HG02870 (cell line): ENCODE data around the gene RHBG.

ENCODE experiments used
- ATAC-seq: cut with Tn5 transposase; IDR thresholded peaks from one replicate; pipeline ENCODE4 v1.9.1; 2021; ENCODE audit warnings: mild to moderate bottlenecking, moderate library complexity; ENCODE audit not compliant: unreplicated experiment

Gene RHBG

DNA sequence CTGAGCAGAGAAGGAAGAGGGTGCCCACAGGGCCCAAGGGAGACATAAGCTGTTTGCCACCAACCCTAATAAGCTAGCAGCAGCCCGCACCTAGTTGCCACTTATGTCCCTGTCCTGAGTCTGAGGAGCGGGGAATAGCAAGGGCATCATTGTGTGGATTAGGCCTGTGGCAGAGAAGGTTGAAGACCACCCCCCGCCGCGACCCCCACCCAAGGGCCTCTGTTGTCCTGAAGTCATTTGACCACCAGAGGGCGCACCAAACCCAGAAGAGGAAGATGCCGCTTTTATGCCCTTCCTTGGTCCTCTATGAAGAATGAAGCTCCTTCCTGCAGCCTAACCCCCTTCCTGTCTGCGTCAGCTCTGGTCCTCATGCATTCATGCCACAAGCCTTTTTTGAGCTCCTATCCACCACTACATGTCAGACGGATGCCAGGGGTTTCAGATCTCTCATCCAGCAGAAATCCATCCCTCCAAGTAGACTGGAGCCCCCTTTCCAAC is 16.6 kb downstream of the RHBG start:
- ATAC-seq, result no peak

DNA sequence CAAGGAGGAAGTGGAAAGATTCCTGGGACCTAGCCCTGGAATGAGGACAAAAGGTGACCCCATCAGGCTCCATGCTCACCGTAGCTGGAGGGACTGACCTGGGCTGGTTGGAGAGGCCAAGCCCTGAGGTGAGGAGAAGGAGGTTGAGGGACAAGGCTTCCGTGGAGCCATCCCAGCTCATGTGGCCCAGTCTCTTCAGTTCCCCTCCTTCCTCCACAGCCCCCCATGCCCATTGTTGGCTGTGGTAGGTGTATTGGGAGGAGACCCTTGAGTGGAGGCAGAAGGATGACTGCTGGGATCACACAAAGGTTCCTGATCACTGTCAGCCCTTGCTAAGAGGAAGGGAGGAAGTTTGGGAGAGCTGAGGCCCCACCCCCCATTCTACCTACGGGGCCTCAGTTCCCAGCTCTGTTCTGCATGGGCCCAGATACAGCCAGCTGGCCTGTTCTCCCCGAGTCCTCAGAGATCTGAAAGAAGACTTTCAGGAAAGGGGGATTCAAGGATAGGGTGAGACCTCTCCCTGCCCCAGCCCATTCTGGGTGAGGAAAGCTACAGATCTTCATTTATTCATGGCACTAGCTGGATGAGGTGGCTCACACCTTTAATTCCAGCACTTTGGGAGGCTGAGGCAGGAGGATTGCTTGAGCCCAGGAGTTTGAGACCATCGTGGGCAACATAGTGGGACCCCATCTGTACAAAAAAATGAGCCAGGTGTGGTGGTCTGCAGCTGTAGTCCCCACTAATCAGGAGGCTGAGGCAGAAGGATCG is 17.3 kb downstream of the RHBG start:
- no peak for ATAC-seq

DNA sequence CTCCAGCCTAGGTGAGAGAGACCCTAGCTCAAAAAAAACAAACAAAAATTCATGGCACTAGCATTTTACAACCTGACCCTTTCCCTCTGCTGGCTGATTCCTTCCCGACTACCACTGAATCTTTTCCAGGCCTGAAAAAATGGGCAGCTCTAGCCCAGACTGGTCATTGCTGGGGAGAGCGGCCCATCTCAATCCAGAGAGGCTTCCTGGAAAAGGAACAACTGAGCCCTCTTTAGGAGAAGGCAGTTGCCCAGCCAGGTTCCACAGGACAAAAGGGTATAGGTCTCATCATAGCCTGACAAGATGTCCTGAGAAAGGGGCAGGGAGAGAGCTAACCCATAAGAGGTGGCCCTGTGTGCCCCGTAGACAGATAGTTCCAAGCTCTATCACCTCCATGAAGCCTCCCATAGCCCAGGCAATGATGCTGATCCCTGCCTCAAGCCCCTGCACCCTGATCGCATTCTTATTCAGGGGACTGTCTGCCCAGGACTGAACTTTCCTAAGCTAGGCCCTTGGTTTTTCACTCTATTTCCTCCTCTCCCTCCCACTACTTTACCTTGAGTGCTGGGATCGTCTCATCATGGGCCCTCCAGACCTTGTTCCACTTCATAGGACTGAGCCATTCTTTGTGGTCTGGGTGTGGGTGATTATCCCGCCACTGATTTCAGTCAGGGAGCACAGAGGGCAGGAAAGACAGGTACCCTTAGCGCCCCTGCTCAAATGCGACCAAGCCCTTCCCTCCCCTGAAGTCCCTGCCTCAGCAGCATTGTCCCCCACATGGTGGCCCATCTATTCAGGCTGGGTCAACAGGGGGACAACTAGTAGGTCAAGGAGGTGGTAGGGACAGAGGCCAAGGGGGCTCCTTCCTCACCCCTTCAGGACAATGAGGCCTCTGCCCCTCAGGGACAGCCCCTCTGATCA is 18.2 kb downstream of the RHBG start:
- no peak for ATAC-seq

DNA sequence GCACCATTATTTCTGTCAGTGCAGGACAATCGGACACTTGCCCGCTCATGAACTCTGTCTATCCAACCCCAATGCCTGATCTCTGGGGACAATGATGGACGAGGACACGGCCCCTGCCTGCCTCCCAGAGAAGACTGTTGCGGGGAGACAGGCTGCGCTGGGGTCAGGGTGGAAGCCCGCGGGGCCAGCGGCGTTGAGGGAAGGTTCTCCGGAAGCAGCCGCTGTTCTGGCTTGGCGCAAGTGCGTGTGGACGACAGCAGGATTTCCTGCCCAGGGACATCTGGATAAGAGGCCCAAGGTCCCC is 18.8 kb downstream of the RHBG start:
- no peak for ATAC-seq

DNA sequence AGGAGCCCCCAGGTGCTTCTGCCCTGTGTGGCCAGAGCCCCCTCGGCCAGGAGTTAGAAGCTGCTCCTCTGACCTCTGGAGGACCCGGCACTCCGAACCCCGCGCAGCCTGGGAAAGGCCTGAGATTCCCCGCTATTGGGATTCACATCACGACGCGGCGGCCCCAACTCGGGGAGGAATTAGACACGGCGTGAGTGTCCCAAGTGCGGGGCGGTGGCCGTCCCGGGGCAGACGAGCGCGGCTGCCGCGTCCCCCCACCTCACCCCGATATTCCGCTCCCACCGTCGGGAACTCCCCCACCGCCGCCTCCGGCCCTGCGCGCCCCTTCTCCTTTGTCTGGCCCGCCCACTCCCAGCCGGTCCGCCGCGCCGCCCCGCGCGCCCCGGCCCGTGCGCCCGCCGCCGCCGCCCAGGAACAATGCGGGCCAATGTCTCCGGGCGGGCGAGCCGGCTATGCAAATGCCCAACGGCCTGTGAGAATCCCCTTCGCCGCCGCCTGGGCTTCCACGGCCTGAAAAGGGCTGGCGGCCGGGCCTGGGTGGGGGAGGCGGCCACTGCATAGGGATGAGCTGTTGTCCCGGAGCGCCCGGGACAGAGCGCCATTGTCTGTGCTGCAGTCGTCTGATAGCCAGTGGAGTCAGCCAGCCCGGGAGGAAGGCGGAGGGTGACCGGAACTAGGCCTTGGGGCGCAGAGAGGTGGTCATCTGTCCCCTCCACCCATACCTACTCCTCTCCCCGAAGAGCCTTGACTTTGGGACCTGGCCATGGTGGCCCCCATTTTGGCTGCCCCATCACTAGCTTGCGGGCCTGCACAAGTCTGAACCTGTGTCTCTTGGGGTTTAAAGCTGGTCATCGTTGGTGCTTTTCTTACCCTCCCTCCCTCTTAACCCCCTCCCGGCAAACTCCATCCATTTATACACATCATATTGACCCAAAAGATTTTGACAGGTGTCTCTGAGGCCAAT is 19.4 kb downstream of the RHBG start:
- ATAC-seq, result no peak

DNA sequence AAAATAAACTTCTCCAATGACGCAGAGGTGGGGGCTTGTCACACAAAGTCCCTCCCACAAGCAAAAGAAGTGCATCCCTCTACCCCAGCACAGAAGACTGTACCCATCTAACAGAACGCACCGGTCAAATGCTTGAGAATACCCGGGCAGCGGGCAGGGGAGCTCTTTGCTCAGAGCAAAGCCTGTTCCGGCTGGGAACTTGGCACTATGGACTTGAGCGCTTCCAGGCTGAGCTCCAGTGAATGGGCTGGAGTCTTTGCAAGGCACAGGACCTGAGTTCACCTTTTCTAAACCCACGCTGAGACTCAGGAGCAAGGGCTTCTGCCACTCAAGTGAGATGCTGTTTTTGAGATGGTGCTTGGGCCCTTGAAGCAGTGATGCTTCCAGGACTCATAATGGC is 20.3 kb downstream of the RHBG start:
- ATAC-seq, result no peak

DNA sequence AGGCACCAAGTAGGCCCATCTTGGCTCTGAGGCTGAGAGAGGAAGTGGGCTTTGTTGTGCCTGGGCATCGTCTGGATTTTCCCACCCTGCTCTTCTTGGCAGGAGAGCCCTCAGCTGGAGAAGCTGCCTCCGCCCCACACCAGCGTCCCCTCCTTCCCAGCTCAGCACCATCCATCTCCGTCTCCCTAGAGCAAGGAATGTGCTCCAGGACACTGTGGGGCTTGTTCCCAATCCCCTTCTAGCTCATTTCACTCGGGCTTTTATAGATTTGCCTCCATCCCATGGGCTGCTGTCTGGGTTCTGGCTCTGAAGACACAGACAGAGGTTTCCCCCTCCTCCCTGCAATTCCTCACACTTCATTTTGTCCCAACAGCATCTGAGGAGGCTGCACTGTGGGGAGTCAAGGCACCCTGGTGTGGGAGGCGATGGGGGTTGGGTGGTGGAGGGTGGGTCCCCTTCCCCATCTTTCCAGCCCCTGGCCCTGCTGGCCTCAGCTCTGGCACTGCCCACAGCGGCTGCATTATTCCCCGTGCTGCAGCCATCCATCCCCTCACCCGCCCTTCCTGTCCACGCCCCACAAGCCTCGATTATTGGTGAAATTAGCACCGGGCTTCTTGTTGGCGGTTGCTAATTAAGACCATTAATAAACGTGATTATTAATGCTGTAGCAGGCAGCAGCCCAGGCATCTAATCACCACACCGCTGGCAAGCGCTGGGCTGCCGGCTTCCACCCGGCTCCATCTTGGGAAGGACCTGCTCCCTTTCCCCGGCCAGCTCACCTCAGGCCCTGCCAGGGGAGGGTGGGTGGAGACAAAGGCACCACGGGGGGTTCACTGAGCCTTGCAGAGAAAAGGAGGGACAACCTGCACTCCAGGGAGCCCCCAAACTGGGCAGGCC is 21.7 kb downstream of the RHBG start:
- no peak for ATAC-seq

DNA sequence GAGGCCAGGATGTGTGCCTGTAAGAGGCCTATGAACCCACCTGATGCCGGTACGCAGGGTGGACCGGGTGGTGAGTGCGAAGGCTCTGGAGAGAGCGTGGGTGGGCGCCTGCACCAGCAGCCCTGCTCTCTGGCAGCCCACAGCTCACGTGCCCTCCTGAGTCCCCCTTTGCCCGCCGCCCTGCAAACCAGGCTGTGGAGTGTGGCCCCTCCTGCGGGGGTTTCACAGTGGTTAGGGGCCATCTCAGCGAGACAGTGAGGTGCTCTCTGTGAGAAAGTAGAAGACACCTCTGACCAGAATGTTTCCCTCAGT is 22.3 kb downstream of the RHBG start:
- no peak for ATAC-seq

DNA sequence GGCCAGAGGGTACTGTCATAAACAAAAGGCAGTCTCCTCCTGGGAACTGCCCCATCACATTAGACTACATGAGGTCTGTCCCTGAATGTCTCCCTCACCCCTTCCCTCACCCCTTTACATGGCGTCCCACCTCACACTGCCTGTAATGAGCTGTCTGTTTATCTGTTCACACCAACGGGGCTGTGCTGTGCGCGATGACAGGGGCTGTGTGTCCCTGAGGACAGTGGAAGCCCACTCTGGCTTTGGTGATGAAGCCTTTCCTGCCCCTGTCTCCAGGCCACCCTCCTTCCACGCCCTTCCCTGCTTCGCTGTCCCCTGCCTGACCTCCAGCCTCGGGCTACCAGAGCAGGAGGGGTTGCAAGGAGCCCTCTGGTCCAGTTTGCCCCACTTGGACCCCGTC is 22.7 kb downstream of the RHBG start:
- ATAC-seq, result no peak

DNA sequence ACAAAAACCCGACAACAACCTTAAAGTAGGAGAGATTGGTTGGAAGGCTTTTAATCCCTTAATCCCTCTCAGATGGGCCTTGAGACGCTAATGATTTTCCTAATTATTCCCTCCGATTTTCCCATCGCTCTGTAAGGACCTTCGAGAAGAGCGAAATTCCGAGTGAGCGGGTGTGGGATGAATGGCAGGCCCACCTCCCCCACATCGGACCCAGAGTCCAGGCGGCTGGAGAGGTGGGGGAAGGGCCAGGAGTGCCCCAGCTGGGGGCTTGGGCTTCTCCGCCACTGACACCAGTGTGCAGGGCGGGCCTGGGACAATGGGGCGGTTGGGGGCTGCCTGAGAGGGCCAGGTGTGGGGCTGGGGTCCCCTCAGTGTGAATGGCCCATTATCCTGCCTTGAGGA is 23.4 kb downstream of the RHBG start:
- ATAC-seq, result no peak

DNA sequence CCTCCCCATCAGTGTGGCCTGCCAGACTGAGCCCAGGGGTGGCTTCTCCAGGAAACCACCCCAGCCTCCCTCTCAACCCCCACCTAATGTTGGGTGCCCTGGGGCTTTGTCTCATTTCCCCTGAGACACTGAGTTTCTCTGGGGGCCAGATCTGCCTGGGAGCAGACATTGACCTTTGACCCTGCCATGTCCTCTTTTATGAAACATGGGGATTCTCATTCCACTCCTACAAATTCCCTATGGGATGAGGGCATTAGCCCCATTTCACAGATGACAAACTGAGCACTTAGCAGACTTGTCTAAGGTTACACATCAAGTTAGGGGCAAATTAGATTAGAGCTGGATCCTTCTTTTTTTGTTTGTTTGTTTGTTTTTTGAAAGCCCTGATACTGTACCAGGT is 24.1 kb downstream of the RHBG start:
- no peak for ATAC-seq

DNA sequence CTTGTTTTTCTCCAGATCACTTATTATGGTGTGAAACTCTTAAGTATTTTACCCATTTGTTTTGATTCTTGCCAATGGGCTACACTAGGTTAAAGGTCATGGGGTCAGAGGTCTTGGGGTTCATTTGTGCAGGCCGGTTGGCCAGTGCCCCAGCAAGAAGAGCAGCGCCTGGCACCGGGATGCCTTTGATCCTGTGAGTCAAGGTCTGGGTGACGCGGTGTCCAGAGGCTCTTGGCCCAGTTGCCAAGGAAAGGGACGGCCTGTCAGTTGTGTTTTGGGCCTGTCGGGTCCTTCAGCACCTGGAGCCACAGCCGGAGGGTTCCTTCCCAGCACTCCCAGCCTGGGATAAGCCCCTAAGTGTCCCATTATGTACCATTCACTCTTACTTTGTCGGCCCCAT is 25.1 kb downstream of the RHBG start:
- no peak for ATAC-seq

DNA sequence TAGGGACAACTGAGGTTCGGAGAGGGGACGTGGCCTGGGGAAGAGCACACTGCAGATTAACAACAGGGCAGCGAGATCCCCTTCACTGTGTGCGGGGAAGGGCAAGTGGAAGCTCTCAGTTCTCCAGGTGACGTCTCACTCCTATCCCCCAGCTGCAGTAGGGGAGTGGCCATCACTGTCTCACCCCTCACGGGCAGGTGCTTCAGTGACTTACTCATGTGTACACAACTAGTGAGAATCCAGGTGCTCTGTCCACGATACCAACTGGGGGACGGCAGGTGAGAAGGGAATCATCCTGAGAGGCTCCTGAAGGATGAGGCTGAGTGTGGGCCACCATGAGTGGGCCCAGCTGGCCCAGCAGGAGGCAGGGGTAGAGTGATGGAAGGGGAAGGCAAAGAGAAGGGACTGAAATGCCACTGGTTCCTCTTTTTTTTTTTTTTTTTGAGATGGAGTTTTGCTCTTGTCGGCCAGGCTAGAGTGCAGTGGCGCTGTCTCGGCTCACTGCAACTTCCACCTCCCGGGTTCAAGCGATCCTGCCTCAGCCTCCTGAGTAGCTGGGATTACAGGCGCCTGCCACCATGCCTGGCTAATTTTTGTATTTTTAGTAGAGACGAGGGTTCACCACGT is 25.9 kb downstream of the RHBG start:
- no peak for ATAC-seq

DNA sequence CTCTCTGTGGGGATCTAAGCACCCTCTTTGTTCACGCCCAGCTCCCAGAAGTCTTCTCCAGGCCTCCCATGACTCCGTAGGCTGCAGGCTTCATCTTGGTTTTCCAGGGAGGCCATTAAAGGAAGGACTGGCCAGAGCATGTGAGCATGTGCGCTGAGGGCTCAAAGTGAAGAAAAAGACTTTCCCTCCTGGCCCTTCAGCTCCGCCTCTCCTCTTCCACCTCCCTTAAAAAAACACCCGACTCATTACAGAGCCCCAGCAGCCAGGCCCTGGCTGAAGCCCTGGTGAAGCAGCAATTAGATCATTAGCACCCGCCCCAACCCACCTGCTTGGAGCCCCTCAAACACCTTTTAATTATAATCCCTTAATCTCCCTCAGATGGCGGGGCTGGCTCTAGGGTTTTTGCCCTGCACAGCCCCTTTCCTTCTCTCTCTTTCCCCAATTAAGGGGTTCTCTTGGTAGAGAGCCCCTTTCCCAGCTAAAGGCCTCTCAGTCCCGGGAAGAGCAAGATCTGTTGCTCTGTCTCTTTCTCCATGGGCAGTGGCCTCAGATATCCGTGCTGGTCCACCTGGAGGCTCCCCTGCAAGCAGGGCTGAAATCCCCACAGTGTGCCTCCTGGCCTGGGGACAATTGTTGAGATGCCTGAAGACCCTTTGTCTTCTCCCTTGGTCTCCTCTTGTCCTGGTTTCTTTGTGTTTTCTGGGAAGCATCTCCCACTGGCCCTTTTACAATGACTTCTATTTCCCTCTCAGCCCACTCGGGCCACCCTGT is 30.5 kb downstream of the RHBG start:
- ATAC-seq, result no peak

DNA sequence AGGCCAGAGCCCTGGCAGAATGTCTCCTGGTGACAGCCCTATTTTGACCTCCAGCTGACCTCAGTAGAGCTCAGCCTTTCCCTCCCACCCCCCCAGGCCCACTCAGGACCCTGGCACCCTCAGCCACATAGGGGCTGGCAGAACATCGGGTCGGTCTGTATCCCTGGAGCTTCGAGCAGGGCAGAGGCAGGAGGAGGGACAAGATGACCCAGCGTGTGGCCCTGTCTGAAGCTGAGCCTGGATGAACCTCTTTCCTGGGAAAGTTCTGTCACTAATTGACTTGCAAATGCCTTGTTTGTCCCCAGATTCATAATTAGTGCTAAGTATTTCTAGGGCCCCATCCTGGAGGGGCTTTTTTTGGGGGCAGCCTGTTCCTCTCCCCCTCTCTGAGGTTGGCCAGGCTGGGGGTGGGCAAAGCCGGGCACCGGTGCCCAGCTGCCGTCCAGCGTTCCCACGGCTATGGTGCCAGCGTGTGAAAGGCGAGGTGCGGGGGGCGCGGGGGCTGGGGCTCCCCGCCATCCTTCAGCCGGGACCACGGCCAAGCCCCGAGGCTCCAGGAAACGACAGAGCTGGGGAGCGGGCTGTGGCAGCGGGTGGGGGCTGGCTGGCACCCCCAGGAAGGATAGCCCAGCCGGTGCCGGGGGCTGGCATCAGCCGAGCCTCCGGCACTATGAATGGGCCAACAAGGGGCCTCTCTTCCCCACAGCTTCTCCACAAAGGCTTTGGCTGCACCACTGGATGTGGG is 31.4 kb downstream of the RHBG start:
- ATAC-seq, result no peak

DNA sequence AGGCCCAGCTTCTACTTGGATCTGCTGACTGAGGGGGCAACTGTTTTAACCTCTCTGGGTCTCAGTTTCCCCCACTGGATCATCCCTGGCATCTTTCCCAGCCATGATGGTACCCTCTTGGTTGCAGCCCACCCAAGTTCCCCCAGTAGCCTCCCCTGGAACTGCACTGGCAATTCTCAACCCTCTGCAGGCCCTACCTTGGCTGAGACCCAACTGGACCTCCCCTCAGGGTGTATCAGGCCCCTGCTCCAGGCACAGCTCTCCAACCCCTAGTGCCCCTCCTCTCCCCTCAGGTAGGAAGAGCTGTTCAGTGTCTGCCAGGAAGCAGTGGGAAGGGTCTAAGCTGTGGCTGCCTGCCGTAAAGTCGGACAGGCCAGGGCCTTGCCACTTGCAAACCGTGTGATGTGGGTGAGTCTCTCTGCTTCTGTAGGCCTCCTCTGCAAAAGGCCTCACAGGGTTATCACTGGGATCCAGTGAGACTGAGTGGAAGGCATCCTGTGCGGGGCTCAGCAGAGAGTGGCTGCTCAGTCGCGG is 32.1 kb downstream of the RHBG start:
- ATAC-seq, result no peak

DNA sequence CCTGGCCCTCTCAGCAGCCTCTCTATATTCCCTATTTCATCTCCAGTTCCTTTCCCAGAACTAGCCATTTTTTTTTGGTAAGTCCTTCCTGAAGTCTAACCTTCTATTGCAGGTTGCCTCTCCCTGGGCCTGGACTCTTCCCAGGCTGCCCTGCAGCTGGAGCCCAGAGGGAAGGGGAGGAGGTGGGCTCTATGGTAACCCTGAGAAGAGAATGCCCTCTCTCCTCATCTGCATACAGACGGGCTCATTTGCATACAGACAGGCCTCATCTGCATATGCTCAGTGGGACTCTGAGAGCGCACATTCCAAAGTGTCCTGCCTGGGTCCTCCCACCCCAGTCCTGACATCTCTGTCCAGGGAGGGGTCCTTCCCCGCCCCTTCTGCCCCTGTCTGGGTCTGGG is 32.7 kb downstream of the RHBG start:
- ATAC-seq, result no peak
